GM12878 (cell line): Measurements from ENCODE around the gene NAA11.

Experiments
- ATF7 ChIP-seq: fragments of 450-650 bp; IDR thresholded peaks from 2 replicates; pipeline ENCODE4 v1.6.1; 2016; ENCODE audit warnings: low read depth, mild to moderate bottlenecking
- EGR1 ChIP-seq, 2 experiments: IDR thresholded peaks; 1 replicate in 1 of 2; 2 replicates in 1 of 2; pipeline ENCODE4 v1.6.1; 2011 to 2012; ENCODE audit warnings: low read depth in 2 of 2, low read length in 2 of 2, borderline replicate concordance in 1 of 2, mild to moderate bottlenecking in 1 of 2, moderate library complexity in 1 of 2
- EZH2 ChIP-seq: IDR thresholded peaks from 2 replicates; pipeline ENCODE4 v1.6.1; 2012; ENCODE audit warnings: low read depth, mild to moderate bottlenecking, control low read depth, inconsistent platforms, low read length, borderline replicate concordance; ENCODE audit not compliant: control insufficient read depth
- MEF2A ChIP-seq: IDR thresholded peaks from 2 replicates; pipeline ENCODE4 v1.6.1; 2011; ENCODE audit warnings: low read depth, mild to moderate bottlenecking, low read length, moderate library complexity; ENCODE audit not compliant: insufficient read depth
- MYC ChIP-seq: IDR thresholded peaks from 2 replicates; pipeline ENCODE4 v1.6.1; 2011; ENCODE audit warnings: mild to moderate bottlenecking, low read length, moderate library complexity, inconsistent platforms; ENCODE audit not compliant: insufficient read depth, insufficient replicate concordance, insufficient read length, severe bottlenecking
- NFYB ChIP-seq: IDR thresholded peaks from 2 replicates; pipeline ENCODE4 v1.6.1; 2011; ENCODE audit warnings: low read depth, mild to moderate bottlenecking, low read length, improper control_type of control experiment, moderate library complexity; ENCODE audit not compliant: insufficient read depth
- NR2C1 ChIP-seq: fragments of 450-650 bp; IDR thresholded peaks from 2 replicates; pipeline ENCODE4 v1.6.1; 2017; ENCODE audit warnings: antibody characterized with exemption, mild to moderate bottlenecking, moderate library complexity
- RAD21 ChIP-seq: IDR thresholded peaks from 2 replicates; pipeline ENCODE4 v1.6.1; 2011; ENCODE audit warnings: mild to moderate bottlenecking, low read depth, low read length, moderate library complexity; ENCODE audit not compliant: insufficient read depth
- TF ChIP-seq, protein P1 (sequence below), 3 experiments: IDR thresholded peaks in 2 of 3; conservative IDR thresholded peaks in 1 of 3; 2 replicates each; pipeline ENCODE4 v1.5.1; 2011; ENCODE audit warnings: low read depth in 3 of 3, low read length in 3 of 3, mild to moderate bottlenecking in 3 of 3, control low read depth in 2 of 3, moderate library complexity in 2 of 3, inconsistent platforms in 1 of 3, mixed read lengths in 1 of 3; ENCODE audit not compliant: control insufficient read depth in 2 of 3, insufficient read depth in 1 of 3; ENCODE audit errors: extremely low read depth in 1 of 3
- TF ChIP-seq, protein P2 (sequence below): fragments of 450-650 bp; IDR thresholded peaks from 2 replicates; pipeline ENCODE4 v1.6.1; 2016; ENCODE audit warnings: mild to moderate bottlenecking
- TF ChIP-seq, protein P3 (sequence below): fragments of 450-650 bp; IDR thresholded peaks from 2 replicates; pipeline ENCODE4 v1.6.1; 2017; ENCODE audit warnings: mild to moderate bottlenecking, low read depth, inconsistent platforms; ENCODE audit not compliant: poor library complexity, severe bottlenecking
- TF ChIP-seq, protein P4 (sequence below): fragments of 450-650 bp; IDR thresholded peaks from 2 replicates; pipeline ENCODE4 v1.6.1; 2018; ENCODE audit warnings: mild to moderate bottlenecking, low read depth, moderate library complexity; ENCODE audit not compliant: partially characterized antibody
- TF ChIP-seq, protein P5 (sequence below): IDR thresholded peaks from 2 replicates; pipeline ENCODE4 v1.6.1; 2011; ENCODE audit warnings: low read depth, mild to moderate bottlenecking, low read length, moderate library complexity, borderline replicate concordance; ENCODE audit errors: extremely low read depth

DNA sequence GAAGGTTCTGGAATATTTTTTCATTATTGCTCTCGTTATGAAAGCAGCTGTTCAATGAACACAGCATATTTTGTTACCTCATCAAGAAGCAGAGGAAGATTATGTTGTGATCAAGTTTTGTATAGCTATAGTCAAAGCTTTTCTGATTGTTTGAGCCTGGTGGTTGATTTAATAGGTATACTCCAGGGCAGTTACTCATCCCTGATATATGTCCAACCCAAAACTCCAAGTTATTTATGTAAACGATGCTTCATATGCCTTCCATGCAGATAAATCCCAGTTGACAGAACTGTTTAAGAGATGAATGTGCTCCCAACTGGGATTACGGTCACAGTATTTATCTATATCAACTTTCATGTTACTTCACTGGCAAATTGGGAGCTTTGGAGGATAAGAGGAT is 19.1 kb downstream of the NAA11 start:
- TF ChIP-seq, protein P1, sequence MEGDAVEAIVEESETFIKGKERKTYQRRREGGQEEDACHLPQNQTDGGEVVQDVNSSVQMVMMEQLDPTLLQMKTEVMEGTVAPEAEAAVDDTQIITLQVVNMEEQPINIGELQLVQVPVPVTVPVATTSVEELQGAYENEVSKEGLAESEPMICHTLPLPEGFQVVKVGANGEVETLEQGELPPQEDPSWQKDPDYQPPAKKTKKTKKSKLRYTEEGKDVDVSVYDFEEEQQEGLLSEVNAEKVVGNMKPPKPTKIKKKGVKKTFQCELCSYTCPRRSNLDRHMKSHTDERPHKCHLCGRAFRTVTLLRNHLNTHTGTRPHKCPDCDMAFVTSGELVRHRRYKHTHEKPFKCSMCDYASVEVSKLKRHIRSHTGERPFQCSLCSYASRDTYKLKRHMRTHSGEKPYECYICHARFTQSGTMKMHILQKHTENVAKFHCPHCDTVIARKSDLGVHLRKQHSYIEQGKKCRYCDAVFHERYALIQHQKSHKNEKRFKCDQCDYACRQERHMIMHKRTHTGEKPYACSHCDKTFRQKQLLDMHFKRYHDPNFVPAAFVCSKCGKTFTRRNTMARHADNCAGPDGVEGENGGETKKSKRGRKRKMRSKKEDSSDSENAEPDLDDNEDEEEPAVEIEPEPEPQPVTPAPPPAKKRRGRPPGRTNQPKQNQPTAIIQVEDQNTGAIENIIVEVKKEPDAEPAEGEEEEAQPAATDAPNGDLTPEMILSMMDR (IDR thresholded peaks at IDR 0.05 in 2 of 3, conservative IDR thresholded peaks at IDR 0.05 in 1 of 3; ENCODE audit: control insufficient read depth in 2 of 3, extremely low read depth in 1 of 3, insufficient read depth in 1 of 3, low read depth in 3 of 3, low read length in 3 of 3): no peak
- no peak for TF ChIP-seq RAD21
- no peak for TF ChIP-seq MEF2A
- no peak for TF ChIP-seq NR2C1
- no peak for TF ChIP-seq ATF7
- TF ChIP-seq, protein P2, sequence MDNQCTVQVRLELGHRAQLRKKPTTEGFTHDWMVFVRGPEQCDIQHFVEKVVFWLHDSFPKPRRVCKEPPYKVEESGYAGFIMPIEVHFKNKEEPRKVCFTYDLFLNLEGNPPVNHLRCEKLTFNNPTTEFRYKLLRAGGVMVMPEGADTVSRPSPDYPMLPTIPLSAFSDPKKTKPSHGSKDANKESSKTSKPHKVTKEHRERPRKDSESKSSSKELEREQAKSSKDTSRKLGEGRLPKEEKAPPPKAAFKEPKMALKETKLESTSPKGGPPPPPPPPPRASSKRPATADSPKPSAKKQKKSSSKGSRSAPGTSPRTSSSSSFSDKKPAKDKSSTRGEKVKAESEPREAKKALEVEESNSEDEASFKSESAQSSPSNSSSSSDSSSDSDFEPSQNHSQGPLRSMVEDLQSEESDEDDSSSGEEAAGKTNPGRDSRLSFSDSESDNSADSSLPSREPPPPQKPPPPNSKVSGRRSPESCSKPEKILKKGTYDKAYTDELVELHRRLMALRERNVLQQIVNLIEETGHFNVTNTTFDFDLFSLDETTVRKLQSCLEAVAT: no peak
- TF ChIP-seq, protein P3, sequence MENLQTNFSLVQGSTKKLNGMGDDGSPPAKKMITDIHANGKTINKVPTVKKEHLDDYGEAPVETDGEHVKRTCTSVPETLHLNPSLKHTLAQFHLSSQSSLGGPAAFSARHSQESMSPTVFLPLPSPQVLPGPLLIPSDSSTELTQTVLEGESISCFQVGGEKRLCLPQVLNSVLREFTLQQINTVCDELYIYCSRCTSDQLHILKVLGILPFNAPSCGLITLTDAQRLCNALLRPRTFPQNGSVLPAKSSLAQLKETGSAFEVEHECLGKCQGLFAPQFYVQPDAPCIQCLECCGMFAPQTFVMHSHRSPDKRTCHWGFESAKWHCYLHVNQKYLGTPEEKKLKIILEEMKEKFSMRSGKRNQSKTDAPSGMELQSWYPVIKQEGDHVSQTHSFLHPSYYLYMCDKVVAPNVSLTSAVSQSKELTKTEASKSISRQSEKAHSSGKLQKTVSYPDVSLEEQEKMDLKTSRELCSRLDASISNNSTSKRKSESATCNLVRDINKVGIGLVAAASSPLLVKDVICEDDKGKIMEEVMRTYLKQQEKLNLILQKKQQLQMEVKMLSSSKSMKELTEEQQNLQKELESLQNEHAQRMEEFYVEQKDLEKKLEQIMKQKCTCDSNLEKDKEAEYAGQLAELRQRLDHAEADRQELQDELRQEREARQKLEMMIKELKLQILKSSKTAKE: no peak
- TF ChIP-seq, protein P4, sequence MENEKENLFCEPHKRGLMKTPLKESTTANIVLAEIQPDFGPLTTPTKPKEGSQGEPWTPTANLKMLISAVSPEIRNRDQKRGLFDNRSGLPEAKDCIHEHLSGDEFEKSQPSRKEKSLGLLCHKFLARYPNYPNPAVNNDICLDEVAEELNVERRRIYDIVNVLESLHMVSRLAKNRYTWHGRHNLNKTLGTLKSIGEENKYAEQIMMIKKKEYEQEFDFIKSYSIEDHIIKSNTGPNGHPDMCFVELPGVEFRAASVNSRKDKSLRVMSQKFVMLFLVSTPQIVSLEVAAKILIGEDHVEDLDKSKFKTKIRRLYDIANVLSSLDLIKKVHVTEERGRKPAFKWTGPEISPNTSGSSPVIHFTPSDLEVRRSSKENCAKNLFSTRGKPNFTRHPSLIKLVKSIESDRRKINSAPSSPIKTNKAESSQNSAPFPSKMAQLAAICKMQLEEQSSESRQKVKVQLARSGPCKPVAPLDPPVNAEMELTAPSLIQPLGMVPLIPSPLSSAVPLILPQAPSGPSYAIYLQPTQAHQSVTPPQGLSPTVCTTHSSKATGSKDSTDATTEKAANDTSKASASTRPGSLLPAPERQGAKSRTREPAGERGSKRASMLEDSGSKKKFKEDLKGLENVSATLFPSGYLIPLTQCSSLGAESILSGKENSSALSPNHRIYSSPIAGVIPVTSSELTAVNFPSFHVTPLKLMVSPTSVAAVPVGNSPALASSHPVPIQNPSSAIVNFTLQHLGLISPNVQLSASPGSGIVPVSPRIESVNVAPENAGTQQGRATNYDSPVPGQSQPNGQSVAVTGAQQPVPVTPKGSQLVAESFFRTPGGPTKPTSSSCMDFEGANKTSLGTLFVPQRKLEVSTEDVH: no peak
- TF ChIP-seq NFYB: no peak
- TF ChIP-seq EZH2: no peak
- TF ChIP-seq, protein P5, sequence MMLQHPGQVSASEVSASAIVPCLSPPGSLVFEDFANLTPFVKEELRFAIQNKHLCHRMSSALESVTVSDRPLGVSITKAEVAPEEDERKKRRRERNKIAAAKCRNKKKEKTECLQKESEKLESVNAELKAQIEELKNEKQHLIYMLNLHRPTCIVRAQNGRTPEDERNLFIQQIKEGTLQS: no peak
- no peak for TF ChIP-seq EGR1 (IDR thresholded peaks at IDR 0.05; ENCODE audit: borderline replicate concordance in 1 of 2, low read depth in 2 of 2, low read length in 2 of 2)
- no peak for TF ChIP-seq MYC
